Fibroblast of lung (primary cell): Measurements from ENCODE around the gene LGR6.

Source experiments
- CTCF ChIP-seq, 2 donors: IDR thresholded peaks in 1 of 2; conservative IDR thresholded peaks in 1 of 2; 1 replicate in 1 of 2; 2 replicates in 1 of 2; pipeline ENCODE4 v1.5.1; 2011 to 2012; ENCODE audit warnings: low read length in 2 of 2, control low read depth in 1 of 2, inconsistent platforms in 1 of 2, low read depth in 1 of 2, mild to moderate bottlenecking in 1 of 2
- EZH2 ChIP-seq: IDR thresholded peaks from 2 replicates; pipeline ENCODE4 v1.5.1; 2012; ENCODE audit warnings: low read length, control low read depth, mild to moderate bottlenecking; ENCODE audit errors: missing control alignments

- no peak for TF ChIP-seq CTCF (conservative IDR thresholded peaks at IDR 0.05 in 1 of 2, IDR thresholded peaks at IDR 0.05 in 1 of 2; ENCODE audit: low read depth in 1 of 2, low read length in 2 of 2)
- no peak for TF ChIP-seq EZH2
Measured at GRCh38 chr1:202217516-202217915, 23.9 kb downstream of the LGR6 start.
